NCI-H774 (cell line): ENCODE results near the gene TRIOBP.

Source experiments
- DNase-seq: peaks from one replicate; lab custom pipeline; 2025; lab: John Stamatoyannopoulos, UW

TRIOBP gene

DNA sequence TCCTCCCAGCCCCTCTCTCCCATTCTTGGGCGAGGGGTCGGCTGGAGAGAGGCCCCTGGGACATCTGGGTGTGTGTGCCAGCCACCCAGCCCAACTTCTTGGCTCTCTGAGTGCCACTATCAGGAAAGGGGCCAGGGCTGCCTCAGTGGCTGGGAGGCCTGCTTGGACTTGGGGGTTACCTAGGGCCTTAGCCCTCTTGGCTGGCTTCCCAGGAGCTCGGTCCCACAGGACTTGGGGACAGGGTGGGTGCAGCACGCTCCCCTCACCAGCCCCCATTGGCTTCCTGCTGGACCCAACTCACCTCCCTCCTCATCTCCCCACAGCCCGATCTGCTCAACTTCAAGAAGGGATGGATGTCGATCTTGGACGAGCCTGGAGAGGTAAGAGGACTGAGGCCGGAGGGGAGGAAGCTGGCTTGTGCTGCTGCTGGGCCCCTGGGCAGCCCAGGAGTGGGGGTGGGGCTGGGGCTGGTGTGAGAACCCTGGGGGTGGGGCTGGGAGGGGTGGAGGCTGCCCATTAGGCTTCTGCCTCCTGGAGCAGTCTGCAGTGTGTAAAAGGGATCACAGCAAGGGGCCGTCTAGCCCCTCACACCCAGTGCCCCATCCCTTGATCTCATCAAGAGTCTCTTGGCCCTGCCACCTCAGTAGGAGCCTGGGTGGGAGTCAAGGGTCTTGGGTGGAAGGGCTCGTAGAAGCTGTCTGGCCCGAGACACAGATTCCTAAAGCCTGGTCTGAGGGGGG, 54.8 kb downstream of the TRIOBP start:
- no peak for DNase-seq

DNA sequence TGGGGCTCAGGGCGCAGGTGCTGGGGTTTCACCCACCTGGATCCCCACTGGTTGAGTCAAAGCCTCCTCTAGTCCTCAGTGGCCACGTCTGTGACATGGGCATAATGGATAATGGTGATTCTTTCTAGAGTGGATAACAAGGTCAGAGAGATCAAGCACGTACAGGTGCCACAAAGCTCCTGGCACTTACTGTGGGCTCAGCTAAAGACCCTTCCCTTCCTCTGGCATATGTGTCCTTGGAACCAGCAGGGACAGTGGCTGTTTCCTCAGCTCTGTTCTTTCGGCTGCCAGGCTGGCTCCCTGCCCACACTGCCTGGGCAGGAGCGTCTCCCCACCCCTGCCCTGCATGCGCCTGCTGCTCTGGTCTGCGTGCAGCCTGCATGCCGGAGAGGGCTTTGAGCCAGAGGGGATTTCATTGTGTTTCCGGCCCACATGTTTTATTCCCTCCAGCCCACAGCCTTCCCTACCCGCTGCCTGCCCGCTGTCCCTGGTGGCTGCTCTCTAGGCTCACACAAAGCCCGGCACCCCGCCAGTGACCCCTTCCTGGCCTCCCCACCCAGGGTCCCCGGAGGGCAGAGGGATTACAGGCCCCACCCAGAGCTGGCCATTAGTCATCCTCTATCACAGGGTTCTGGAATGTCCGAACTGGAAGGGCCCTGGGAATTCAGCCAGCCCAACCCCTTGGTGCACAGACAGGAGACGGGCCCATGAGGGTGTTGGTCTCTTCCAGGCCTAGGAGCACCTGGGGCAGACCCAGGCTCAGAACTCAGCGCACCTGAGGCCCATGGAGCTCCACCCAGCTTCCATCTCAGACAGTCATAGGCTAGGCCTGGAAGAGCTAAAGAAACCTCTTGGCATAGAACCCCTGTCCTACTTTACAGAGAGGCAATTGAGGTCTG, 55.6 kb downstream of the TRIOBP start:
- no peak for DNase-seq

DNA sequence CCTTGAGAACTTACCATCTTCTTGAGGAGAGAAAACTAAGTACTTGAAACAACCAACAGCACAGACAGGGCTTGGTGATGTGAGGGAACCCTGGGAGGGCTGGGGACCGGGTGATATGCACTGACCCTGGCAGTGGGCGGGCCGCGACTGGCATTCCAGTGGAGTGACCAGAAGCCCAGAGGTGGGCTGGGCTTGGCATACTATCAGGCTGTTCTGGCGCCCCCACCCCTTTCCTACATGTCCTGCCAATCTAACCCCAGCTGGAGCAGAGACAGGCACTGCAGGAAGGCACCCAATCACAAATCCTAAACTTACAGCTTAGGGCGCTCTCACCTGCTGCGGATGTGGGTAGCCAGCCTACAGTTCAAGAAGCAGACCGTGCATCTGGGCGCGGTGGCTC, 56.9 kb downstream of the TRIOBP start:
- no peak for DNase-seq

DNA sequence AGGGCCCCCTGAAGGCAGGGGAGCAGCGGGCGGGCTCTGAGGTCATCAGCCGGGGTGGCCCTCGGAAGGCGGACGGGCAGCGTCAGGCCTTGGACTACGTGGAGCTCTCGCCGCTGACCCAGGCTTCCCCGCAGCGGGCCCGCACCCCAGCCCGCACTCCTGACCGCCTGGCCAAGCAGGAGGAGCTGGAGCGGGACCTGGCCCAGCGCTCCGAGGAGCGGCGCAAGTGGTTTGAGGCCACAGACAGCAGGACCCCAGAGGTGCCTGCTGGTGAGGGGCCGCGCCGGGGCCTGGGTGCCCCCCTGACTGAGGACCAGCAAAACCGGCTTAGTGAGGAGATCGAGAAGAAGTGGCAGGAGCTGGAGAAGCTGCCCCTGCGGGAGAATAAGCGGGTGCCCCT, 60.8 kb downstream of the TRIOBP start:
- no peak for DNase-seq

DNA sequence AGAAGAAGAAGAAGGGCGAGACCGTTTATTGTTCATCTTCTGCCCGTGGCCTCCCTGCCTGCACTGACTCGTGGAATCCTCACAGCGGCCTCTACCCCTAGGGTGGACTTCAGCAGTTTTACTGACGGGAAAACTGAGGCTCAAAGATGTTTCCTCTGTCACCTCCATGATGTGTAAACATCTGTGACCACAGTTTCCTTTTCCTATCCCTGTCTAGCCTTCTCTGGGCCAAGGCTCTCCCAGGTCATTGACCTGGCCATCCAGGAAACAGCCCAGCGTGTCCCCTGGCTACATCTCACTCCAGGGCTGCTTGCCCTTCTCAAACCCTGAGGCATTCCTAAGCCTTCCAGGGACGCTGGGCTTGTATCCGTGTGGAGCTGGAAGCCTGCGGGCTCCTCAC, 61.8 kb downstream of the TRIOBP start:
- no peak for DNase-seq

DNA sequence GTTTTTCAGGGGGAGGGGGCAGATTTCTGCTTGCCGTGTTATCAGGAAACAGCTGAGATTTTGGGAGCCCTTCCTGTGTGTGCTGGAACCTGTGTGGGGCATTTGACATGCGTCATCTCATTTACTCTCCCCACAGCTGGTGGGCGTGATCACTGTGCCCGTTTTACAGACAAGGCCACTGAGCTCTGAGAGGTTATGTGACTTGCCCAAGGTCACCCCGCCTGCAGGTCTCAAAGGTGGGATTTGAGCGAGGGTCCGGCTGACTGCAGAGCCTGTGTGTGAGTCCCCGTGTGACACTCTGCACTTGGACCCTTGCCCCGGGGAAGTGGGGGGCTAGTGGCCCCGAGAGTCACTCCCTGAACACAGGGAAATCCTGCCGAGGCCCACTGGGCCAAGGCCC, 62.4 kb downstream of the TRIOBP start:
- no peak for DNase-seq

DNA sequence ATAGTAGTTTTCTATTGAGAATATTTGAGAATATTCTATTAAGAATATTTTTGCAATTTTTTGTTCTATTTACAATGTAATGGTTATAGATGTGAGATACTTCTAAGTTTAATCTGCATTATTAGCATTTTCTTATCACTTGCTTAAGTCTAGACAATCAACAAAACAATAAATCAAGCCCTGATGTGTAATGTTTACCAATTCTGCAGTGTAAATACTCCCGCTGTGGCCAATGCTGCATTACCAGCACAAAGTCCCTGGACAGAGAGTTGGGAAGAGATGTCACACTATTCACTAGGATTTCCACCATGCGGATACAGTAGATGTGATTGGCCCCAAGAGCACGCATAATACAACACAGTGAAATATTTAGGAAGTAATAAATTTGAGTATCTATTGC, 63.3 kb downstream of the TRIOBP start:
- DNase-seq = no peak

DNA sequence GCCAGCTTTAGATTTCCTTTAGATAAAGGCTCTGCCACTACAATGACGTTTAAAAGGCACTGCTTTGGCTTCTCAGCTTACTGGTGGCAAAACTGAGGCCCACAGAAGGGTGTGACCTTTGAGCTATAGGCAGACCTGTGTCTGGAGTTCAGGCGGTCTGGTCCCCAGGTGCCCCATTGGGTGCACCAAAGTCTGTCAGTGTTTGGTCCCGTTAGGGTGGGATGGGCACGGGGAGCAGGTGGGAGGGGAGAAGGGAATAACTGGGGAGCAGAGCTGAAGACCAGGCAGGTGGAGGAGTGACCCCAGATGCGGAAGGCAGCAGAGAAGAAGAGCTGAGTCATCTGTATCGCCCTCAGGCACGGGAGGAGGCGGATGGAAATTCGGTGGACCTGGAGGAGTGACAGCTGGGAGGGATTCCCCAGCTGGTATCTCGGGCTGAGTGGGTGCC, 65.6 kb downstream of the TRIOBP start:
- DNase-seq = no peak

DNA sequence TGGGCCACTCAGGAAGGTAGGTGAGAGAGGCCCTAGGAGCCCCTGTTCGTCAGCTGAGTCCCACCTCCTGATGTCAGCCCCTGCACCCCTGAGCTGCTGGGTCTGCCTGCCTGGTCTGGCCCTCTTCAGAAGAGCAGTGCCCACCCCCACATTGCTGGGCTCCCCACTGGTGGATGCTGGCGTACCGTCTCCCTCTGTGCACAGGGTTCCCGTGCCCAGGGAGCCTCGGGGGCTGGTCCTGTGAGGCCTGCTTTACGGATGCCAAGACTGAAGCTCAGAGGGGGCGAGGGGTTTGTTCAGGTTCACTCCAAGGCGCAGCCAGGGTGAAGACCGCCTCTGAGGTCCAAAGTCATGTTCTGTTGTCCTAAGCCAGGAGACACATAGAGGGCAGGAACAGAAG, 66.2 kb downstream of the TRIOBP start:
- no peak for DNase-seq

DNA sequence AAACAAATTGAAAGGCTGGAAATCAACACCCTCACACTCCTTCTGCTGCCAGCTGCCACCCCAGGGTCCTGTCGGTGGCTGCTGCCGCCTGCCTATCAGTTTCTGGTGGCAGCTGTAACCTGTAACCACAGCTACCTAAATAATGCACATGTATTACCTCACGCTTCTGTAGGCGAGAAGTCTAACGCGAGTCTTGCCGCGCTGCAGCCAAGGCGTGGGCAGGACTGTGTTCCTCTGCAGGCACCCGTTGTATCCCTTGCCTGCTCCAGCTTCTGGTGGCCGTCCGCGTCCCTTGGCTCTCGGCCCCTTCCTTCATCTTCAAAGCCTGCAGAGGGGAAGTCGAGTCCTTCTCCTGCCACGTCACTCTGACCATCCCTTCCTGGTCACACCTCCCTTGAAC, 66.8 kb downstream of the TRIOBP start:
- DNase-seq = no peak

DNA sequence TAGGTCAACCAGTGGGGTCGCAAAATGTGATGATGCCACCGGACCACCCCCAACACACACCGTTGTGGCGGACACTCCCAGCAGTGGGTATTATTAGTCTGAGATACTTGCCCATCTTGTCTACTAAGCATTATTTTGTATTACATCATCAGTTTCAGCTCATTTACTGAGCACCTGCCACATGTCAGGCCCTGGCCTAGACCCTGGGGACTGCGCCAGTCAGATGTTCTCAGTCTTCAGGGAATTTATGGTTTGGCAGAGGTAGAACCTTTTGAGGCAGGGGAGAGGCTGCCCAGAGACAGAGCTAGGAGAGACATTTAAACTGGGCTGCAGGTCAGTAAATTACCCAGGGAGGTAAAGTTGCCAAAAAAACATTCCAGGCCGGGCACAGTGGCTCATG, 67.8 kb downstream of the TRIOBP start:
- DNase-seq = no peak

DNA sequence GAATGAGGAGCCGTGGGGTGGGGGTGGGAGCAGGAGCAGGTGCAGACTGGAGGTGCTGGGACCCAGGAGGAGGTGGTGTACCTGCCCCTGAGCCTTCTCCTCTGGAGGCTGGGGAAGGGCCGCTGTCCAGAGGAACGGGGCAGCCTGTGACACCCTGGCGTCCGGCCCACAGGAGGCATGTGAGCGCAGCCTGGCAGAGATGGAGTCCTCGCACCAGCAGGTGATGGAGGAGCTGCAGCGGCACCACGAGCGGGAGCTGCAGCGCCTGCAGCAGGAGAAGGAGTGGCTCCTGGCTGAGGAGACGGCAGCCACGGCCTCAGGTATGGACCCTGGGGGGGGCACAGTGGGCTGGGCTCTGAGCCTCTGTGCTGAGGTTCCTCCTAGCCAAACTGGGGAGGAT, 68.7 kb downstream of the TRIOBP start:
- DNase-seq = no peak

DNA sequence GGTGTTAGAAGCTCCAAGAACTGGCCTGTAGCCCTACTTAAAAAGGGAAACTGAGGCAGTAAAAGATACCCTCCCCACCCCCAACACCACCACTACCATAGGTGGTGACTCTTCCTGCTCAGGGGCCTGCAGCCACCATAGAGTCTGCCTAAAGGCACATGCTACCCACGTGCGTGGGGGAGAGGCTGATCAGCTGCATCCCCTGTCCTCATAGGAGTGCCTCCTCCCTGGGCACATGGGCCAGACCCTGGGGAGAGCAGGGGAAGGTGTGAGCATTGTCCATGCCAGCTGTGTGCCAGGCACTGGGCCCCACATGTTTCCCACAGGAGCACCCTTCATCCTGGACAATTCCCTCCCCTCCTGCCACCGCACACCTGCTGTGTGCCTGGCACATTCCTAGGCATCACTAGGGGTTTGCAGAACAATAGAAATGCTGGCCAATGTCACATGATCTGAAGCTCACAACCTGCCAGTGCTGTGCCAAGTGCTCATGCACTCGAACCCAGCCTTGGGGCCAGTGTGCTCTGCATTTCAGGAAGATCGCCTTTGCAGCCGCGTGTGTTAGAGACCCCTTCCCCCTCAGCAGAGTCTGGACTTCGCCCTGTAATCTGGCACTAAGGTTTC, 69.2 kb downstream of the TRIOBP start:
- no peak for DNase-seq

DNA sequence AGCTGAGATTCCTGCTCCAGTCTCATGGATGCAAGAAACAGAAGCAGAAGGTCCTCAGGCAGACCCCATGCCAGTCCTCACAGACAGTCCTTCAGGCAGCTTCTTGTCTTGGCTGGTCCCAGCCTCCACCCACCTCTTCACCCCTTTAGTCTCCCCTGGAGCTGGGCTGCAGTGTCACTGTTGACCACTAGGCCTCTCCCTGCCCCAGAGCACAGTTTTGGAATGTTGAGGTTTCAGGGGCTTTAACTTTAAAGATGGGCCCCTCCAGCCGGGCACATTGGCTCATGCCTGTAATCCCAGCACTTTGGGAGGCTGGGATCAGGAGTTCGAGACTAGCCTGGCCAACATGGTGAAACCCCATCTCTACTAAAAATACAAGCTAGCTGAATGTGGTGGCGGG, 71.4 kb downstream of the TRIOBP start:
- DNase-seq = no peak

DNA sequence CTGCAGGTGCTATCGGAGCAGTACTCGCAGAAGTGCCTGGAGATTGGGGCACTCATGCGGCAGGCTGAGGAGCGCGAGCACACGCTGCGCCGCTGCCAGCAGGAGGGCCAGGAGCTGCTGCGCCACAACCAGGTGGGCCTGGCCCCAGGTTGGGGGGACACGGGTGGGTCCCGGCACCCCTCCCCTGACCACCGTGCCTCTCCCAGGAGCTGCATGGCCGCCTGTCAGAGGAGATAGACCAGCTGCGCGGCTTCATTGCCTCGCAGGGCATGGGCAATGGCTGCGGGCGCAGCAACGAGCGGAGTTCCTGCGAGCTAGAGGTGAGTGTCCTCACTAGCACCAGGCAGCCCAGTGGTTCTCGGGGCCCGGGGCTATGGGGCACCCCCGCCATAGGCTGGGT, 72.2 kb downstream of the TRIOBP start:
- DNase-seq = no peak

DNA sequence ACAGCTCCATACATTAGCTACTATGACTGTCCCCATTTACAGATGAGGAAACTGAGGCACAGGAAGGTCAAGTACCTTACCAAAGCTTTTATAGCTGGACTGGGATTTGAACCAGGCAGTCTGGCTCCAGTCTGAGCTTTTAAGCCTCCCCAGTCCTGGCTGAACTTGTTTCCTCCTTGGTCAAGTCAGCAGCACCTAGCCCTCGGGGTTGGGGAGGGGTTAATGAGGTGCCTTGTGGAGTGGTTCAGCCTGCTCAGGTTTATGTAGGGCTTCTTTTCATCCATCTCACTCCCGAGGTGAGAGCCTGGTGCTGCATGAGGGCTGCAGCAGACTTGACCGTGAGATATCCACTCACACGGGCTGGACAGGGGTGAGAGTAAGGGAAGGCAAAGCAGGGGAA, 74.2 kb downstream of the TRIOBP start:
- no peak for DNase-seq

DNA sequence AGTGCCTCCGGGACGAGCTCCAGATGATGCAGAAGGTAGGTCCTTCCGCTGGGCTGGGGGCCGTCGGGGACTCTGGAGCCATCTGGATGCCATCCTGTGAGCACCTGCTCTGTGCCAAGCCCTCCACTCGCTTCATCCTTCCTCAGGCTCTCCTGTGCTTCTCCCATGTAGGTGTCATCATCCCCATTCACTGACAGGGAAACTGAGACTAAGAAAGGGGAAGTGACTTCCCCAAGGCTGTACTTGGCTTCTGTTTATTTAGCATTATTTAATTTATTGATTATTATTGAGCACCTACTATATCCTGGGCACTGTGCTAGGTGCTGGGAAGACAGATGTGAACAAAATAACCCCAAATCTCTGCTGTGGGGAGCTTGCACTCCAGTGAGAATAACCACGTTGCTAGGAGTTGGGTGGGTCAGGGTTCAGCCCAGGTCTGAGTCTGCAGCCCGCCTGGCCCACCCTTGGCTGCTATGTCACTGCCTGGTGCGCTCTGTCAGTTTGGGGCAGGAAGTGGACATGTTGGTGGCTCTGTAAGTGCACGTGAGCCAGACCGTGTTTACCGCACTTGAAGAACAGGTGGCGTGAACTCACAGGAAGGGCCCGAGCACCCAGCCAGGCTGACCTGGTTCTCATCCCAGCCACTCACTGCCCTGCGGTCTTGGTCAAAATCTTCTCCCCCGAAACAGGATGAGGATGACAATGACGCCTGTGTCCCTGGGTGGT, 75.0 kb downstream of the TRIOBP start:
- DNase-seq = no peak

DNA sequence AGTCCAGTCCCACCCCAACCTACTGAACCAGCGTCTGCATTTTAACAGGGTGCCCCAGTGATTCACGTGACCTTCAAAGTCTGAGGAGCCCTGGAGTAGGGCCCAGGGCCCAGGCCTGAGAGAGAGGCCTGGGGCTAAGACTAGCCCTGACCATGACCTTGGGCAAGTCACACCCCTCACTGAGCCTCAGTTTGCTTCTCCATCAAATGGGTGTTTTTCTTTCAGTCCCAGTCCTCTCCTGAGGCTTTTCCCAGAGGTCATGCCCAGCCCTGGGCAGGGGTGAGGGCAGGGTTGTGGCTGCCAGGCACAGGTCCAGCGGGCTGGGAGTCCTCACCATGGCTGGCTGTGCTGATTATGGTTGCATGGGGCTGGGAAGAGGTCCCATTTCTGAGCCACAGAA, 77.9 kb downstream of the TRIOBP start:
- DNase-seq = no peak

DNA sequence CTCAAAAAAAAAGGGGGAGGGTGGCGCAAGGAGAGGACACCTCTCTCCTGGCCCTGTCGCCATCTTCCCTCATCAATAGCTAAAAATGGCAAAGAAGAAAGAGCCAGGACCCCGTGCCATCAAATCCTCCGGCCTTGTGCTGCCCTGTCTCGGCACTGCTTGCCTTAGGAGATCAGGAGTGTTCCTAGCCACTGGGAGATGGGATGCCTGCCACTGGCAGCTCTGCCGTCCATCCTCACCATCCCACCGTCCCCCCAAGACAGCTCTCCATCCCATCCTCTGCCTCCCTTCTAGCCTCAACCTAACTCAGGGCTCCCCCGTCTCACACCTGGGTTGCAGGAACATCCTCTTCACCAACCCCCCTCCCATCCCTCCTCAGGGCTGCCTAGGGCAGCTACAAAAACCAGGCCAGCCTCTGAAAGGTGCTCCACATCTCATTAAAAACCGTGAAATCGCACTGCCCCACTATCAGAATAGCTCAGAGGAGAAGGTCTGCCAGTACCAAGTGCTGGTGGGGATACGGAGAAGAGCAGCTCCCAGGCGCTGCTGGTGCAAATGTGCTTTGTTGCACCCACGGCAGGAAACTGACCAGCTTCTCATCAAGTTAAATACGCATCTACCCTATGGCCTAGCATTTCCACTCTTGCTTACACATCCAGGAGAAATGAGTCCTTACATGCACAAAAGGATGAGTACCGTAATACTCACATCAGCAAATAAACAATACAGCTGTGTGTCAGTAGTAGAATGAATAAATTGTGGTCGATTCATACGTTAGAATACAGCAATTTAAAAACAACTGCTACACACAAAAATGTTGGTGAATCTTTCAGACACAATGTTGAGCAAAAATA, 79.2 kb downstream of the TRIOBP start:
- no peak for DNase-seq

DNA sequence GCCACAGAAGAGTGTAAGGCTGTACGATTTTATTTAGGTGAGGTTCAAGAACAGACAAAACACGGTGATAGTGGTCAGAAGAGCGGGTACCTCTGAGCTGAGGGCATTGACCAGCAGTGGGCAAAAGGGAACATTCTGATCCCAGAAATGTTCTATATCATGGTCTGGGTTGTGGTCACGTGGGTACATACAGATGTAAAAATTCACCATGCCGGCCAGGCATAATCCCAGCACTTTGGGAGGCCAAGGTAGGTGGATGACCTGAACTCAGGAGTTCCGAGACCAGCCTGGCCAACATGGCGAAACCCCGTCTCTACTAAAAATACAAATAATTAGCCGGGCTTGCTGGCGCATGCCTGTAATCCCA, 79.8 kb downstream of the TRIOBP start:
- DNase-seq = no peak

DNA sequence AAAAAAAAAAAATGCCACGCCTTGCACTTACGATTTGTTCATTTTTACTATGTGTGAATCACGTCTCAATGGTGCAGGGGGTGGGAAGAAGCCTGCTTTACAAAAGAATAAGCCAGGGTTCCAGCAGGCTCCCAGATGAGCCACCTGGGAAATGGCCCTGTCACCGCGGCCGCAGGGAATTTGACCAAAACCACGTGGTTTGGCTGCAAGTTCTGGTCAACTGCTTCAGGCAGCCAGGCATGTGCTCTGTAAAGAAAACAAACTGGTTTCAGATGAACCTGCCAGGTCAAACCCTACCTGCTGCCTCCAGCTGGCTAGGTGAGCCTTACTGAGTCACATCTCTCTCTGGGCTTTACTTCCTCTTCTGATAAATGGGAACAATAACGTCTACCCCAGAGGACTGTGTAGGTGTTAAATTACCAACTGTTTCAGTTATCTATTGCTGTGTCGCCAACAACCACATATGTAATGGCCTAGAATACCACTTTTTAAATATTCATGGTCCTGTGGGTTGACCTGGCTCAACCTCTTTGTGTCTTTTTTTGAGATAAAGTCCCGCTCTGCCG, 80.4 kb downstream of the TRIOBP start:
- DNase-seq = no peak
